CD4-positive, alpha-beta T cell (primary cell): ENCODE results near the gene NELFB. TPM values are rescaled to one million over a fixed set of nuclear protein-coding genes. Genes with fewer than 3 reads are reported as not detected.

ENCODE experiments used
- ATAC-seq: fragments of 200-7000 bp; cut with Tn5 transposase; one replicate; pipeline ENCODE4 v1.10.0; 2022; ENCODE audit warnings: mild to moderate bottlenecking; ENCODE audit not compliant: poor library complexity
- CTCF ChIA-PET: fragments of 350-600 bp; sonication (Branson Sonifier 250); formaldehyde crosslinking; loops from one replicate; lab custom pipeline; 2021; ENCODE audit warnings: antibody characterized with exemption, inconsistent platforms; lab: Charles Lee
- POLR2A ChIA-PET: fragments of 350-600 bp; sonication (Branson Sonifier 250); formaldehyde crosslinking; loops from one replicate; lab custom pipeline; 2021; ENCODE audit warnings: antibody characterized with exemption, inconsistent platforms; lab: Charles Lee
- DNase-seq, 14 experiments: peaks; one replicate each; pipeline ENCODE4 v3.0.0-alpha.2; 2013 to 2020; ENCODE audit warnings: mixed read lengths in 2 of 14
- H3K27ac ChIP-seq, 2 donors: one replicate each; pipeline versions ENCODE4 v1.5.1 to v1.7.0; 2013; ENCODE audit warnings: low read length in 2 of 2, low read depth in 1 of 2, mild to moderate bottlenecking in 1 of 2
- H3K27me3 ChIP-seq, 2 experiments: 1 replicate in 1 of 2; 2 replicates in 1 of 2; pipeline versions ENCODE4 v1.6.1 to v1.7.0; 2013; ENCODE audit warnings: low read length in 2 of 2, control low read depth in 1 of 2, mild to moderate bottlenecking in 1 of 2, moderate library complexity in 1 of 2; ENCODE audit not compliant: insufficient read depth in 2 of 2, control insufficient read depth in 1 of 2
- H3K36me3 ChIP-seq: one replicate; pipeline ENCODE4 v1.6.1; 2013; ENCODE audit warnings: low read length, control low read depth; ENCODE audit not compliant: insufficient read depth
- H3K4me1 ChIP-seq: one replicate; pipeline ENCODE4 v1.6.1; 2013; ENCODE audit warnings: low read length, control low read depth; ENCODE audit not compliant: insufficient read depth
- H3K4me3 ChIP-seq: one replicate; pipeline ENCODE4 v1.5.1; 2013; ENCODE audit warnings: mild to moderate bottlenecking, low read length, moderate library complexity
- H3K9me3 ChIP-seq, 2 experiments: 1 replicate in 1 of 2; 2 replicates in 1 of 2; pipeline versions ENCODE4 v1.6.1 to v1.7.0; 2013; ENCODE audit warnings: low read length in 2 of 2, mild to moderate bottlenecking in 2 of 2, control low read depth in 1 of 2, moderate library complexity in 1 of 2; ENCODE audit not compliant: control insufficient read depth in 1 of 2, insufficient read depth in 1 of 2
- H3K27ac Mint-ChIP-seq: one replicate; pipeline ENCODE4 v1.8.0; 2020; ENCODE audit warnings: mixed read lengths
- H3K27me3 Mint-ChIP-seq: one replicate; pipeline ENCODE4 v1.8.0; 2021; ENCODE audit warnings: mixed read lengths
- H3K36me3 Mint-ChIP-seq: one replicate; pipeline ENCODE4 v1.8.0; 2021; ENCODE audit warnings: low read depth, mixed read lengths
- H3K4me1 Mint-ChIP-seq: one replicate; pipeline ENCODE4 v1.8.0; 2021; ENCODE audit warnings: low read depth, mixed read lengths
- H3K4me3 Mint-ChIP-seq: one replicate; pipeline ENCODE4 v1.8.0; 2020; ENCODE audit warnings: mild to moderate bottlenecking, mixed read lengths
- H3K9me3 Mint-ChIP-seq: one replicate; pipeline ENCODE4 v1.8.0; 2020; ENCODE audit warnings: mixed read lengths
- CTCF ChIP-seq: fragments of 200-600 bp; IDR thresholded peaks from one replicate; pipeline ENCODE4 v1.8.0; 2022; ENCODE audit warnings: antibody characterized with exemption, mild to moderate bottlenecking
- intact Hi-C, 2 experiments: fragments of 100-400 bp; cut with DNase I in 1 of 2; cut with micrococcal nuclease in 1 of 2; formaldehyde crosslinking; loops; one replicate each; pipeline versions ENCODE4 v1.15.1 to v1.9.0; 2023 to 2025; cut with DNase I, micrococcal nuclease
- total RNA-seq, 174 experiments: library from RNA in 2 of 174; stranded (reverse) in 2 of 174; gene quantifications; one replicate each; pipeline ENCODE4 v1.2.3 and lab custom pipeline; 2021 to 2026

NELFB gene
- total RNA-seq, 2 experiments from 2014 or later = 20.7 to 21.2 TPM

- Mint-ChIP-seq H3K9me3 (no peaks in the 10 kb centered on the region), H3K27me3 (no peaks in the 10 kb centered on the region), H3K4me1 (no peaks in the 10 kb centered on the region), H3K36me3 (no peaks in the 10 kb centered on the region), H3K27ac (no peak overlapping the region), H3K4me3 (no peak overlapping the region)
- no peak for ATAC-seq
- Histone ChIP-seq H3K36me3 (peaks cover 6% of the 10 kb centered on the region), H3K9me3 (no peaks in the 10 kb centered on the region), H3K4me1 (no peaks in the 10 kb centered on the region), H3K27ac (no peak overlapping the region), H3K4me3 (no peak overlapping the region), H3K27me3 (no peaks in the 10 kb centered on the region)
- CTCF ChIA-PET = no interaction called here
- DNase-seq = no peak
- intact Hi-C loops = no loop called here
- POLR2A ChIA-PET = interaction anchor here (1.0 kb wide), 2 partner anchors 7 to 11 kb away, joined by 3 read pairs; no protein-coding TSS in a partner anchor
- no peak for TF ChIP-seq CTCF
Observed at GRCh38 chr9:137215196-137215986, 39.7 kb upstream of the NELFB start.

GRCh38 chr9:137216188-137216965 lies 38.8 kb upstream of the NELFB start:
- Histone ChIP-seq H3K27ac (no peak overlapping the region), H3K4me1 (peaks cover under 1% of the 10 kb centered on the region), H3K9me3 (no peaks in the 10 kb centered on the region), H3K27me3 (no peaks in the 10 kb centered on the region), H3K36me3 (peaks cover 6% of the 10 kb centered on the region), H3K4me3 (no peak overlapping the region)
- Mint-ChIP-seq H3K27ac (no peak overlapping the region), H3K4me1 (no peaks in the 10 kb centered on the region), H3K36me3 (no peaks in the 10 kb centered on the region), H3K27me3 (no peaks in the 10 kb centered on the region), H3K9me3 (no peaks in the 10 kb centered on the region), H3K4me3 (no peak overlapping the region)
- CTCF ChIA-PET = no interaction called here
- POLR2A ChIA-PET = interaction anchor here (1.0 kb wide), 1 partner anchor 12 kb away, joined by 3 read pairs; no protein-coding TSS in a partner anchor
- TF ChIP-seq CTCF = no peak
- intact Hi-C loops = no loop called here
- ATAC-seq = no peak
- DNase-seq = no peak

- Histone ChIP-seq H3K36me3 (peaks cover 6% of the 10 kb centered on the region), H3K27ac (no peak overlapping the region), H3K4me3 (no peak overlapping the region), H3K27me3 (no peaks in the 10 kb centered on the region), H3K9me3 (no peaks in the 10 kb centered on the region), H3K4me1 (peaks cover 8% of the 10 kb centered on the region)
- H3K27ac Mint-ChIP-seq = no peak overlapping the region
- no peaks in the 10 kb centered on the region for H3K9me3 Mint-ChIP-seq
- ChIA-PET POLR2A (no interaction called here), CTCF (no interaction called here)
- peak overlapping the region; percentile 30 for H3K4me3 Mint-ChIP-seq
- no peak for ATAC-seq
- H3K27me3 Mint-ChIP-seq = no peaks in the 10 kb centered on the region
- no peaks in the 10 kb centered on the region for H3K4me1 Mint-ChIP-seq
- DNase-seq = peak in 1 of 14 experiments; percentile 32
- no peak for TF ChIP-seq CTCF
- no peaks in the 10 kb centered on the region for H3K36me3 Mint-ChIP-seq
- intact Hi-C loops = no loop called here
Observed at GRCh38 chr9:137217276-137218211, 37.6 kb upstream of the NELFB start.
